ENCODE results near the gene ZNF772.
"Not testable (repeated sequence)": the region's sequence is repeated elsewhere in the genome, so short reads cannot be mapped to it uniquely, and the experiment has no call there.

ZNF772 gene

GRCh38 chr19:57487477-57488298 lies 10.3 kb upstream of the ZNF772 start, which contains the start of gene ZNF419:
ZNF419 (plus strand) TSS chr19:57487750; CDS start chr19:57487951, 201 bp downstream.
- peak; percentile 84 to 88 (median 85) for DNase-seq
- H3K27me3 ChIP-seq (replicated peaks; ENCODE audit: control insufficient read depth, insufficient read depth, low read length, poor library complexity, severe bottlenecking); H3K9me3 ChIP-seq (ENCODE audit: control insufficient read depth, low read length); H3K4me1 ChIP-seq (ENCODE audit: control insufficient read depth, insufficient read depth, low read length, poor library complexity, severe bottlenecking): not testable (repeated sequence)
- peak within 1 kb of the TSS; percentile 72 for H3K27ac ChIP-seq (ENCODE audit: insufficient read depth, low read length, poor library complexity, severe bottlenecking)
- peaks cover 25% of the 10 kb centered on the region for H3K36me3 ChIP-seq (ENCODE audit: control insufficient read depth, insufficient read depth, low read length)
- H3K4me3 ChIP-seq (ENCODE audit: insufficient read depth, low read depth, low read length, poor library complexity, severe bottlenecking) = peak within 1 kb of the TSS; percentile 84

GRCh38 chr19:57473646-57474045 lies 3.7 kb downstream of the ZNF772 start:
- peaks cover 18% of the 10 kb centered on the region for H3K36me3 ChIP-seq (ENCODE audit: control insufficient read depth, insufficient read depth, low read length)

GRCh38 chr19:57466489-57466888 lies 10.9 kb downstream of the ZNF772 start:
- Histone ChIP-seq H3K4me3 (ENCODE audit: insufficient read depth, low read depth, low read length, poor library complexity, severe bottlenecking) (no peak overlapping the region), H3K4me1 (ENCODE audit: control insufficient read depth, insufficient read depth, low read length, poor library complexity, severe bottlenecking) (no peaks in the 10 kb centered on the region), H3K36me3 (ENCODE audit: control insufficient read depth, insufficient read depth, low read length) (peaks cover 4% of the 10 kb centered on the region), H3K27ac (ENCODE audit: insufficient read depth, low read length, poor library complexity, severe bottlenecking) (no peak overlapping the region), H3K27me3 (replicated peaks; ENCODE audit: control insufficient read depth, insufficient read depth, low read length, poor library complexity, severe bottlenecking) (no peaks in the 10 kb centered on the region), H3K9me3 (ENCODE audit: control insufficient read depth, low read length) (peaks cover 11% of the 10 kb centered on the region)
- no peak for DNase-seq

More at GRCh38 chr19:57473646-57474045, 3.7 kb downstream of the ZNF772 start:
- Histone ChIP-seq H3K4me1 (ENCODE audit: control insufficient read depth, insufficient read depth, low read length, poor library complexity, severe bottlenecking) (no peaks in the 10 kb centered on the region), H3K27me3 (replicated peaks; ENCODE audit: control insufficient read depth, insufficient read depth, low read length, poor library complexity, severe bottlenecking) (no peaks in the 10 kb centered on the region), H3K27ac (ENCODE audit: insufficient read depth, low read length, poor library complexity, severe bottlenecking) (no peak overlapping the region), H3K4me3 (ENCODE audit: insufficient read depth, low read depth, low read length, poor library complexity, severe bottlenecking) (no peak overlapping the region), H3K9me3 (ENCODE audit: control insufficient read depth, low read length) (peaks cover 60% of the 10 kb centered on the region)
- DNase-seq = no peak

GRCh38 chr19:57465680-57466381 lies 11.5 kb downstream of the ZNF772 start:
- H3K9me3 ChIP-seq (ENCODE audit: control insufficient read depth, low read length) = peaks cover 5% of the 10 kb centered on the region
- peaks cover 4% of the 10 kb centered on the region for H3K36me3 ChIP-seq (ENCODE audit: control insufficient read depth, insufficient read depth, low read length)
- no peak overlapping the region for H3K27ac ChIP-seq (ENCODE audit: insufficient read depth, low read length, poor library complexity, severe bottlenecking)
- H3K4me3 ChIP-seq (ENCODE audit: insufficient read depth, low read depth, low read length, poor library complexity, severe bottlenecking) = no peak overlapping the region
- no peaks in the 10 kb centered on the region for H3K4me1 ChIP-seq (ENCODE audit: control insufficient read depth, insufficient read depth, low read length, poor library complexity, severe bottlenecking)
- no peaks in the 10 kb centered on the region for H3K27me3 ChIP-seq (replicated peaks; ENCODE audit: control insufficient read depth, insufficient read depth, low read length, poor library complexity, severe bottlenecking)
- no peak for DNase-seq

GRCh38 chr19:57452307-57452706 lies 25.1 kb downstream of the ZNF772 start:
- Histone ChIP-seq H3K36me3 (ENCODE audit: control insufficient read depth, insufficient read depth, low read length) (no peaks in the 10 kb centered on the region), H3K9me3 (ENCODE audit: control insufficient read depth, low read length) (peaks cover 10% of the 10 kb centered on the region), H3K4me1 (ENCODE audit: control insufficient read depth, insufficient read depth, low read length, poor library complexity, severe bottlenecking) (no peaks in the 10 kb centered on the region), H3K27me3 (replicated peaks; ENCODE audit: control insufficient read depth, insufficient read depth, low read length, poor library complexity, severe bottlenecking) (no peaks in the 10 kb centered on the region), H3K4me3 (ENCODE audit: insufficient read depth, low read depth, low read length, poor library complexity, severe bottlenecking) (no peak overlapping the region), H3K27ac (ENCODE audit: insufficient read depth, low read length, poor library complexity, severe bottlenecking) (no peak overlapping the region)
- no peak for DNase-seq

- no peak for DNase-seq
- no peak overlapping the region for H3K4me3 ChIP-seq (ENCODE audit: insufficient read depth, low read depth, low read length, poor library complexity, severe bottlenecking)
- peaks cover 28% of the 10 kb centered on the region for H3K36me3 ChIP-seq (ENCODE audit: control insufficient read depth, insufficient read depth, low read length)
- peaks cover 35% of the 10 kb centered on the region for H3K9me3 ChIP-seq (ENCODE audit: control insufficient read depth, low read length)
- no peaks in the 10 kb centered on the region for H3K27me3 ChIP-seq (replicated peaks; ENCODE audit: control insufficient read depth, insufficient read depth, low read length, poor library complexity, severe bottlenecking)
- no peak overlapping the region for H3K27ac ChIP-seq (ENCODE audit: insufficient read depth, low read length, poor library complexity, severe bottlenecking)
- H3K4me1 ChIP-seq (ENCODE audit: control insufficient read depth, insufficient read depth, low read length, poor library complexity, severe bottlenecking) = no peaks in the 10 kb centered on the region
Observed at GRCh38 chr19:57443121-57443696, 34.2 kb downstream of the ZNF772 start.

GRCh38 chr19:57441979-57442752 lies 35.2 kb downstream of the ZNF772 start:
- Histone ChIP-seq H3K4me1 (ENCODE audit: control insufficient read depth, insufficient read depth, low read length, poor library complexity, severe bottlenecking) (no peaks in the 10 kb centered on the region), H3K4me3 (ENCODE audit: insufficient read depth, low read depth, low read length, poor library complexity, severe bottlenecking) (no peak overlapping the region), H3K36me3 (ENCODE audit: control insufficient read depth, insufficient read depth, low read length) (peaks cover 28% of the 10 kb centered on the region), H3K9me3 (ENCODE audit: control insufficient read depth, low read length) (peaks cover 35% of the 10 kb centered on the region), H3K27me3 (replicated peaks; ENCODE audit: control insufficient read depth, insufficient read depth, low read length, poor library complexity, severe bottlenecking) (no peaks in the 10 kb centered on the region), H3K27ac (ENCODE audit: insufficient read depth, low read length, poor library complexity, severe bottlenecking) (no peak overlapping the region)
- DNase-seq = no peak

GRCh38 chr19:57438925-57439324 lies 38.4 kb downstream of the ZNF772 start:
- no peak overlapping the region for H3K4me3 ChIP-seq (ENCODE audit: insufficient read depth, low read depth, low read length, poor library complexity, severe bottlenecking)
- H3K4me1 ChIP-seq (ENCODE audit: control insufficient read depth, insufficient read depth, low read length, poor library complexity, severe bottlenecking) = peaks cover 7% of the 10 kb centered on the region
- H3K36me3 ChIP-seq (ENCODE audit: control insufficient read depth, insufficient read depth, low read length) = peaks cover 25% of the 10 kb centered on the region
- DNase-seq = no peak
- no peak overlapping the region for H3K27ac ChIP-seq (ENCODE audit: insufficient read depth, low read length, poor library complexity, severe bottlenecking)
- no peaks in the 10 kb centered on the region for H3K27me3 ChIP-seq (replicated peaks; ENCODE audit: control insufficient read depth, insufficient read depth, low read length, poor library complexity, severe bottlenecking)
- peaks cover 21% of the 10 kb centered on the region for H3K9me3 ChIP-seq (ENCODE audit: control insufficient read depth, low read length)

- Histone ChIP-seq H3K27me3 (replicated peaks; ENCODE audit: control insufficient read depth, insufficient read depth, low read length, poor library complexity, severe bottlenecking) (no peaks in the 10 kb centered on the region), H3K4me3 (ENCODE audit: insufficient read depth, low read depth, low read length, poor library complexity, severe bottlenecking) (no peak overlapping the region), H3K4me1 (ENCODE audit: control insufficient read depth, insufficient read depth, low read length, poor library complexity, severe bottlenecking) (peaks cover 7% of the 10 kb centered on the region), H3K36me3 (ENCODE audit: control insufficient read depth, insufficient read depth, low read length) (peaks cover 16% of the 10 kb centered on the region), H3K9me3 (ENCODE audit: control insufficient read depth, low read length) (peaks cover 11% of the 10 kb centered on the region), H3K27ac (ENCODE audit: insufficient read depth, low read length, poor library complexity, severe bottlenecking) (no peak overlapping the region)
- DNase-seq = no peak
Observed at GRCh38 chr19:57437931-57438330, 39.4 kb downstream of the ZNF772 start.

All from effector memory CD4-positive, alpha-beta T cell (primary cell).